ENCODE results near the gene CFAP54.

The CFAP54 gene

DNA sequence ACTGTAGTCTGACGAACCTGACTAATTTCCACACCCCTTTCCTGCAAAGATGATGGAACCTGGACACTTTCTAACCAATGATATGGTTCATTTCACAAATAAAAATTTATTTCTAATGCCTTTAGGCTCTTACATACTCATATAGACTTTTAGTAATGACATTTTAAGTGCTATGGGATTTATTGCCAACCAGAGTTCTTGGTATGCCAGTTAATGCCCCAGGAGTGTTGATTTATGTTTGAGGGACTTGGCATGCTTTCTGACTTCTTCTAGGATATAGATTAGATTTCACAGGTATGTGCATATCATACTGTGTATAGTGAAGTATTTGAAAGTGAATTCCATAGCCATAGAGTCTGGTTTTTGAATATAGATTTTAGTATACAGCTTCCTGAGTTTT, 159.5 kb downstream of the CFAP54 start:
- no peaks in the 10 kb centered on the region for H3K4me1 ChIP-seq (ENCODE audit: insufficient read depth, low read length, severe bottlenecking)
- H2AFZ ChIP-seq (ENCODE audit: low read length): no peak overlapping the region
- H3K27me3 ChIP-seq (ENCODE audit: insufficient read depth, low read length): no peaks in the 10 kb centered on the region
- no peak overlapping the region for H3K4me2 ChIP-seq (ENCODE audit: low read length)
- H3K4me3 ChIP-seq (ENCODE audit: low read depth, low read length, poor library complexity, severe bottlenecking): no peak overlapping the region
- peaks cover 5% of the 10 kb centered on the region; the same call in 1 of the 2 replicates for H3K9me3 ChIP-seq (ENCODE audit: low read length)
- no peaks in the 10 kb centered on the region for H4K20me1 ChIP-seq (ENCODE audit: insufficient read depth, low read length)
- TF ChIP-seq EZH2 (IDR thresholded peaks at IDR 0.05; ENCODE audit: borderline replicate concordance, low read length): no peak
- TF ChIP-seq, protein P1, sequence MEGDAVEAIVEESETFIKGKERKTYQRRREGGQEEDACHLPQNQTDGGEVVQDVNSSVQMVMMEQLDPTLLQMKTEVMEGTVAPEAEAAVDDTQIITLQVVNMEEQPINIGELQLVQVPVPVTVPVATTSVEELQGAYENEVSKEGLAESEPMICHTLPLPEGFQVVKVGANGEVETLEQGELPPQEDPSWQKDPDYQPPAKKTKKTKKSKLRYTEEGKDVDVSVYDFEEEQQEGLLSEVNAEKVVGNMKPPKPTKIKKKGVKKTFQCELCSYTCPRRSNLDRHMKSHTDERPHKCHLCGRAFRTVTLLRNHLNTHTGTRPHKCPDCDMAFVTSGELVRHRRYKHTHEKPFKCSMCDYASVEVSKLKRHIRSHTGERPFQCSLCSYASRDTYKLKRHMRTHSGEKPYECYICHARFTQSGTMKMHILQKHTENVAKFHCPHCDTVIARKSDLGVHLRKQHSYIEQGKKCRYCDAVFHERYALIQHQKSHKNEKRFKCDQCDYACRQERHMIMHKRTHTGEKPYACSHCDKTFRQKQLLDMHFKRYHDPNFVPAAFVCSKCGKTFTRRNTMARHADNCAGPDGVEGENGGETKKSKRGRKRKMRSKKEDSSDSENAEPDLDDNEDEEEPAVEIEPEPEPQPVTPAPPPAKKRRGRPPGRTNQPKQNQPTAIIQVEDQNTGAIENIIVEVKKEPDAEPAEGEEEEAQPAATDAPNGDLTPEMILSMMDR (IDR thresholded peaks at IDR 0.05; ENCODE audit: low read length): no peak
- no peaks in the 10 kb centered on the region for H3K9me2 ChIP-seq (ENCODE audit: low read depth, low read length)
- no peak overlapping the region for H3K9ac ChIP-seq (ENCODE audit: low read length)
- H3K79me2 ChIP-seq (ENCODE audit: insufficient read depth, low read length): no peaks in the 10 kb centered on the region
- H3F3A ChIP-seq (ENCODE audit: insufficient read depth, low read length): no peaks in the 10 kb centered on the region
- H3K27ac ChIP-seq (ENCODE audit: low read depth, low read length, poor library complexity, severe bottlenecking): no peak overlapping the region
- no peaks in the 10 kb centered on the region for H3K36me3 ChIP-seq (ENCODE audit: insufficient read depth, low read length)

- no peaks in the 10 kb centered on the region for H3K79me2 ChIP-seq (ENCODE audit: insufficient read depth, low read length)
- no peaks in the 10 kb centered on the region for H3K9me2 ChIP-seq (ENCODE audit: low read depth, low read length)
- H3K27ac ChIP-seq (ENCODE audit: low read depth, low read length, poor library complexity, severe bottlenecking): no peak overlapping the region
- no peak overlapping the region for H3K9ac ChIP-seq (ENCODE audit: low read length)
- H3K4me3 ChIP-seq (ENCODE audit: low read depth, low read length, poor library complexity, severe bottlenecking): no peak overlapping the region
- H2AFZ ChIP-seq (ENCODE audit: low read length): no peak overlapping the region
- no peaks in the 10 kb centered on the region for H3K9me3 ChIP-seq (ENCODE audit: low read length)
- H3F3A ChIP-seq (ENCODE audit: insufficient read depth, low read length): no peaks in the 10 kb centered on the region
- no peak overlapping the region for H3K4me2 ChIP-seq (ENCODE audit: low read length)
- H3K36me3 ChIP-seq (ENCODE audit: insufficient read depth, low read length): no peaks in the 10 kb centered on the region
- TF ChIP-seq, protein P1 (IDR thresholded peaks at IDR 0.05; ENCODE audit: low read length): no peak
- no peak for TF ChIP-seq EZH2 (IDR thresholded peaks at IDR 0.05; ENCODE audit: borderline replicate concordance, low read length)
- H3K27me3 ChIP-seq (ENCODE audit: insufficient read depth, low read length): no peaks in the 10 kb centered on the region
- H4K20me1 ChIP-seq (ENCODE audit: insufficient read depth, low read length): no peaks in the 10 kb centered on the region
- no peaks in the 10 kb centered on the region for H3K4me1 ChIP-seq (ENCODE audit: insufficient read depth, low read length, severe bottlenecking)
Measured at GRCh38 chr12:96652870-96653269, 163.5 kb downstream of the CFAP54 start.

DNA sequence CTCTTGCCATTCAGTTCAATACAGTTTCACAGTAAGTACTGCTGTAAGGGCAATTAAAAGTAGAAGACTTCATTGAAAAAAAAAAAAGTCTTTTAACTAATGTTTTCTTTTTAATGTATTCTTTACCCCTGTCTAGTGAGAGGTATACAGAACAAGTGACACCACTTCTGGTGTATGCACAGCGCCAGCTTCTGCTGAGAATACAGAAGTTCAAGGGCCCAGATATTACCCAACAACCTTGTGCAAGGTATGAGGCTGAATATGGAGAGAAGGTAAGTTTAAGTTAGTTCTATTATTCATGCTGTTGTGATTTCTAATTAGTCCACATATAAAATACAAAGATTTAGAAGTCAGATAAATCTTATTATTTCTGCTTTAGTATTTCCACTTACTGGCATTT, 168.7 kb downstream of the CFAP54 start:
- no peaks in the 10 kb centered on the region for H3K36me3 ChIP-seq (ENCODE audit: insufficient read depth, low read length)
- no peaks in the 10 kb centered on the region for H3F3A ChIP-seq (ENCODE audit: insufficient read depth, low read length)
- H3K27ac ChIP-seq (ENCODE audit: low read depth, low read length, poor library complexity, severe bottlenecking): no peak overlapping the region
- H3K4me3 ChIP-seq (ENCODE audit: low read depth, low read length, poor library complexity, severe bottlenecking): no peak overlapping the region
- TF ChIP-seq, protein P1 (IDR thresholded peaks at IDR 0.05; ENCODE audit: low read length): no peak
- no peak for TF ChIP-seq EZH2 (IDR thresholded peaks at IDR 0.05; ENCODE audit: borderline replicate concordance, low read length)
- H2AFZ ChIP-seq (ENCODE audit: low read length): no peak overlapping the region
- H3K27me3 ChIP-seq (ENCODE audit: insufficient read depth, low read length): no peaks in the 10 kb centered on the region
- no peak overlapping the region for H3K9ac ChIP-seq (ENCODE audit: low read length)
- no peaks in the 10 kb centered on the region for H4K20me1 ChIP-seq (ENCODE audit: insufficient read depth, low read length)
- no peaks in the 10 kb centered on the region for H3K9me3 ChIP-seq (ENCODE audit: low read length)
- H3K9me2 ChIP-seq (ENCODE audit: low read depth, low read length): no peaks in the 10 kb centered on the region
- H3K4me1 ChIP-seq (ENCODE audit: insufficient read depth, low read length, severe bottlenecking): no peaks in the 10 kb centered on the region
- no peaks in the 10 kb centered on the region for H3K79me2 ChIP-seq (ENCODE audit: insufficient read depth, low read length)
- H3K4me2 ChIP-seq (ENCODE audit: low read length): no peak overlapping the region

All from OCI-LY1 (cell line).